Measurements from ENCODE around the gene GH2.
"Not testable (repeated sequence)": the region's sequence is repeated elsewhere in the genome, so short reads cannot be mapped to it uniquely, and the experiment has no call there.

GH2 gene

GRCh38 chr17:63871646-63872365 is 9.9 kb downstream of the GH2 start:
- DNase-seq: not testable (repeated sequence)

DNA sequence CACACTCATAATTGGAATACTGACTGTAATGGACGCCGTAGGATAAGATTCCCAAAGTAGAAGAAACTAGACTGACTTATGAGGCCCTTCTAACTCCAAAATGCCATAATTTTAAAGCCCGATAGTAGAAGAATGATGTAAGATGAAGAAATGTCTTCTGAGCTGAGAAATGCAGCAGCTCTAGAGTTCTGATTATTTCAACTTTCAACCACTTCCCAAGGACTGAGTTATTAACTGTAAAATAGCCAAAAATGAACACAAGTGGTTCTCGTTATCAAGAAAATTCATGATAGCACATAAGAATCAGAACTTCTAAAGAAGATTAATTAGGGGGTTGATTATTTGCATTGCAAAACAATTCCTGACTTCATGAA is 11.5 kb downstream of the GH2 start:
- not testable (repeated sequence) for DNase-seq

DNA sequence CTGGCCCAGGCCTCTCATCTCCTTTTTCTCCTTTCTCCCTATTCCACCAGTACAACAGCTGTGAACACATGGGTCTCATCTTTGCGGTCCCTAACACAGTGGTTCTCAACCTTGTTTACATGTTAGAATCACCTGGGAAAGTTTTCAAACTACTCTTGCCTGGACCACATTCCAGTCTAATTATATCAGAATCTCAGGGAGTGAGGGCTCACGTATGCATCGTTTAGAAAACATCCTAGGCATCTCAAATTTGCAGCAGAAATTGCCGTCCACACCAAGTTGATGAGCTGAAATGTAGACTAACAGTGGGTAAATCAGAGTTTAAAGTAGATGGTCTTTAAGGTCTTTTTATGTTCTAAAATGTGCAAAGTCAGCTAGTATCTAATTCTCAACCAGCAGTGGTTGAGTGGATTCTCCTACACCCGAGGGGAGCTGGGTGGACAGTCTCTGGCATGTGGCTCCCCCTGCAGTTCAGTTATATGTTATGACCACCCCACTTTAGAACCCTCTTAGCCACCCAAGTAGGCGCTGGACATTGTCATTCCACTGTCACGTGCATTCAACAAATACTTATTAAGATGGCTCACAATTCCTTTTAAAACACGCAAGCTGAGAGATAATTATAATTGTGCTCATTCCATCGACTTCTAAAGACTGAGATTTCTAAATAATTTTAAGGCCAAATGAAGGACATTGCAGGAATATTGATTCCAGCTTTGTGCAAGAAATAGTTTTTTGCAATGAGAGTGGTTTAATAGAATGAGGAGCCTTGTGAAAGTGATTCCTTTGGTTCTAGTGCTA is 12.1 kb downstream of the GH2 start:
- not testable (repeated sequence) for DNase-seq

DNA sequence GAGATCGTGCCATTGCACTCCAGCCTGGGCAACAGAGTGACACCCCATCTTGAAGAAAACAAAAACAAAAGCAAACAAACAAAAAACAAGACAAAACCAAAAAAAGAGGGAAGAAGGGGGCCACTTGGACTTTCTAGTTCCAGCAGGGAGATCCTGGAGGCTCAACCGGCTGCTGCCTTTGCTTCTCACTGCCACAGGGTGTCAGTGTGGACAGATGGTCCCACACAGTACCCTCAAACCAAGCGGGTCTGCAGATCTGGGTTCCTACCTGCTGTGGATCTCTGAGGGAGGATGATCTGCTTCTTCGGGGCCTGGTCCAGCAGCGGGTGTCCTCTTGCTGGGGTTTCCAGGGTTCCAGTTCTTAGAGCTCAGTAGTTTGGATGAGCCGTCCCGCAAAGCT is 15.1 kb downstream of the GH2 start:
- not testable (repeated sequence) for DNase-seq

- DNase-seq: no peak
These were observed 22.5 kb downstream of the GH2 start for GRCh38 chr17:63859257-63859656.

- not testable (repeated sequence) for DNase-seq
These were observed 25.3 kb downstream of the GH2 start for GRCh38 chr17:63856425-63856824.

DNA sequence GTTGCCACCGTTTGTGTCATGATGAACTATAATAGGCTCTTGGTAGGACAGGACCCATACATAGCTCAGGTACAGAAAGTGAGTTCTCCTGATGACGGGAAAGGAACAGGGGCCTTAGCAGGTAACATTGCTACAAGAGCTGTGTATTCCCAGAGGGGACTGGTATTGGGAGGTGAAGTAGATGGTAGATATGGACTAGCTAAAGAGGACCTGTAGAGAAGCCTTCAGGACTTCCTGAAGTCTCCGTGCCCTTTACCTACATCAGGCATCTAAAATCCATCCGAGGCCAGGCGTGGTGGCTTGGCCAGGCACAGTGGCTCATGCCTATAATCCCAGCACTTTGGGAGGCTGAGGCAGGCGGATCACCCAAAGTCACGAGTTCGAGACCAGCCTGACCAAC is 26.6 kb downstream of the GH2 start:
- DNase-seq: no peak

DNA sequence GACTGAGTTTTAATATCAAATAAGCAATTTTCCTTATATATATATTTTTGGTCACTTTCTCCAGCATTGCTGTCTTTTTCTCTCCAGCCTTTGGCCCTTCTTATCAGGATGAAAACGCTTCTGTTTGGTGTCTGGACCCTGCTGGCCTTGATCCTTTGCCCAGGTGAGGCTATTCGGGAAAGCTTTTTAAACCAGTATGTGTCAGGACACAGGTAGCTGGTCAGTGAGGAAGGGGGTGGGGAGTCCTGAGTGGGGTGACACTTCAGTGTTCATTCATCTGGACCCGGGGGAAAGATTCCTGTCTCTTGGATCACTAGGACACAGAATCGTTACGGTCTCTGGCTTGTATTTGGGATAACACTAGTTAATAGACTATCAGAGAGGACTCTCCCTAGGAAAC is 27.0 kb downstream of the GH2 start:
- DNase-seq: no peak

DNA sequence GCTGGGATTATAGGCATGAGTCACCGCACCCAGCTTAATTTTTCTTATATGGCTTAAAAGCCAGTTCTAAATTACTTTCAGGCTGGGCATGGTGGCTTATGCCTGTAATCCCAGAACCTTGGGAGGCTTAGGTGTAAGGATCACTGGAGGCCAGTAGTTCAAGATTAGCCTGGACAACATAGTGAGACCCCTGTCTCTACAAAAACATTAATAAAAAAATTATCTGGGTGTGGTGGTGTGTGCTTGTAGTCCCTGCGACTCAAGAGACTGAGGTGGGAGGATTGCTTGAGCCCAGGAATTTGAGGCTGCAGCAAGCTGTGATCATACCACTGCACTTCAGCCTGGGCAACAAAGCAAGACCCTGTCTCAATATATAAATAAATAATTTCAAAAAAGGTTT is 28.5 kb downstream of the GH2 start:
- no peak for DNase-seq

DNA sequence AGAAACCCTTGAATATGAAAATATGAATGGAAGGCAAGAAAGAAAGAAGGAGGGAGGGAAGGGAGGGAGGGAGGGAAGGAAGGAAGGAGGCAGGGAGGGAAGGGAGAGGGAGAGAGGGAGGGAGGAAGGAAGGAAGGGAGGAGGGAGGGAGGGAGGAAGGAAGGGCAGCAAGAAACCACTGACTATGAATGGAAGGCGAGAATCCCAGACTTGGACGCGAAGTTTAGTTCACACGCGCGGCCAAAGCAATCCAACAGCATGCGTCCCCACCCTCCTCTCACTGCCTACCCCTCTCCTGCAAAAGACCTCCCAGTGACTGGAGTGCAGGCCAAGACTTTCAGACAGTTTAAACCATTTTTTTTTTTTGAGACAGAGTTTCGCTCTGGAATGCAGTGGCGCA is 31.3 kb downstream of the GH2 start:
- no peak for DNase-seq

GRCh38 chr17:63848834-63849689 is 32.7 kb downstream of the GH2 start:
- peak; percentile 30 for DNase-seq

GRCh38 chr17:63847525-63848249 is 34.1 kb downstream of the GH2 start:
- DNase-seq: no peak

GRCh38 chr17:63845509-63845908 is 36.2 kb downstream of the GH2 start:
- no peak for DNase-seq

- DNase-seq: no peak
These were observed 37.6 kb downstream of the GH2 start for GRCh38 chr17:63843910-63844677.

- not testable (repeated sequence) for DNase-seq
These were observed 38.3 kb downstream of the GH2 start for GRCh38 chr17:63843387-63843888.

DNA sequence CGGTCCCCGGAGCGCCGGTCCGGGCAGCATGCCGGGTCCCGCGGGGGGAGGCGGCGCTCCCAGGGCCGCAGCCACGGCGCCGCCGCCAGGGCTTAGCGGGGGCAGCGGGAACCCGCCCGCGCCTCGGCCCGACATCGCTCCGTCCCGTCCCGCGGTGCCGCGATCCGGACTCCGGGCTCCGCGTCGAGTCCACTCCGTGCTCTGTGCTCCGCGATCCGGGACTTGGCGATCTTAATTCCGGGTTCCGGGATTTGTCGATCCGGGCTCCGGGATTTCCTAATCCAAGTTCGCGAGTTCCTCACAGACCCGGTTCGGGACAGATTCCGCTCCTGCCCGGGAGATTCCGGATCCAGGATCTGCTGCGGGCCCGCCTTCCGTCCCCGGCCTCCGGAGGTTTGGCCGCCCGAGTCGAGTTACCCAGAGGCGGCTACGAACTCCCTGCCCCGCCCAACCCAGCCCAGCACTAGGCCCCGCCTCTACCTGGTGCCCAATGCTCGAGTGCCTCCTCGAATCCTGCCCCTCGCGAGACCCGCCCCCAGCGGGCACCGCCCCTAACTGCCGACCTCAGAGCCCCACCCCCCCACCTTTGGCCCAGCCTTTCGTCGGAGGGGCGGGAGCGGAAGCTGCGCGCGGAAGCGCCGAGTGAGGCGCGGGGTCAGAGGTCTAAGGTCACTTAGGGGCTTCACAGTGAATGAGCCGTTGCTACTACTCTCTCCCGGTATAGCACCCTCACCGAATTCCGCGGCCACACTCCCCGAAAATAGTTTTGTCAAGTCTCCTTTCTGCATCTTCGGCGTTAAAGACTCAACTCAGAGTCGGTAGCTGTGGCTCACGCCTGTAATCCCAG is 39.0 kb downstream of the GH2 start, which contains the start of gene SMARCD2:
Gene SMARCD2 (minus strand): TSS at position 146 of the 847 bp plus-strand sequence. CDS start 11 bp downstream, at position 135.
- DNase-seq: peak; percentile 99

- DNase-seq: peak; percentile 66
These were observed 39.6 kb downstream of the GH2 start for GRCh38 chr17:63842173-63842539.

- no peak for DNase-seq
These were observed 40.2 kb downstream of the GH2 start for GRCh38 chr17:63841350-63842172.

DNA sequence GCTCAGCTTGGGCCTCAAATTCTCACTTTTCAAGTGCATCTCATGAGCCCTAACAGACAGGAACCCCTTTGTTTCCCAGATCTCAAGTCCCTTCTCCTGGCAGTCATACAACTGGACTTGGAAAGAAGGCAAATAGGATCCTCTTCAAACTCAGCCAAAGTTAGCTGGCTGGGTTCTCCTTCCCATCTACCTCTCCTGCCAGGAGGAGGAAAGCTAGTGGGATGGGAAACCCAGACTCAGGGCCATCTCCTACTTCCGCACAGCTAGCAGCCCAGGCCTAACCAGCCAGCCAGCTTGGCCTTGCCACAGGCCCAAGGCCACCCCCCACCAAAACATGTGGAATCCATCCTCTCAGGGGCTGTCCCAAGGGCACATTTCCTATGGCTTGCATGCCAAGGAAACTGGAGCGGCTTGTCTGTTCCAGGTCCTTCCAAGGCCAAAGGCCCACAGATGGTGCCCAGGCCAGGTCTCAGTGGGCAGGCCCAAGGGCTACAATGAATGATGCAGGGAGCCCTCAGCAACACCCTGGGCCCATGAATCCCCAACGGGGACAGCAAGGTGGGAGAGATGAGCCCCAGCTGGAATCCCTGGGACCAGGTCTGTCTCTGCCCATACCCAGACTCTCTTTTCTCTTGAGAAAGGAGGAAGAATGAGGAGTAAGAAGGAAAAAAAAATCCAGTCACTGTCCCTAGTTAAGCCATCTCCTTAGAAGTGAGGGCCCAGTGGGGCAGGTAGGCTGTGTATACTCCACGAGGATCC is 41.0 kb downstream of the GH2 start:
- no peak for DNase-seq

All from NCI-H774 (cell line).